ENCODE data around the gene CCR4. TPM values are rescaled to one million over a fixed set of nuclear protein-coding genes. Genes with fewer than 3 reads are reported as not detected.
"Not testable (repeated sequence)": the region's sequence is repeated elsewhere in the genome, so short reads cannot be mapped to it uniquely, and the experiment has no call there.

CCR4 gene
- total RNA-seq, 2 donors from 2014 or later = 0.11 TPM; not detected in 1

DNA sequence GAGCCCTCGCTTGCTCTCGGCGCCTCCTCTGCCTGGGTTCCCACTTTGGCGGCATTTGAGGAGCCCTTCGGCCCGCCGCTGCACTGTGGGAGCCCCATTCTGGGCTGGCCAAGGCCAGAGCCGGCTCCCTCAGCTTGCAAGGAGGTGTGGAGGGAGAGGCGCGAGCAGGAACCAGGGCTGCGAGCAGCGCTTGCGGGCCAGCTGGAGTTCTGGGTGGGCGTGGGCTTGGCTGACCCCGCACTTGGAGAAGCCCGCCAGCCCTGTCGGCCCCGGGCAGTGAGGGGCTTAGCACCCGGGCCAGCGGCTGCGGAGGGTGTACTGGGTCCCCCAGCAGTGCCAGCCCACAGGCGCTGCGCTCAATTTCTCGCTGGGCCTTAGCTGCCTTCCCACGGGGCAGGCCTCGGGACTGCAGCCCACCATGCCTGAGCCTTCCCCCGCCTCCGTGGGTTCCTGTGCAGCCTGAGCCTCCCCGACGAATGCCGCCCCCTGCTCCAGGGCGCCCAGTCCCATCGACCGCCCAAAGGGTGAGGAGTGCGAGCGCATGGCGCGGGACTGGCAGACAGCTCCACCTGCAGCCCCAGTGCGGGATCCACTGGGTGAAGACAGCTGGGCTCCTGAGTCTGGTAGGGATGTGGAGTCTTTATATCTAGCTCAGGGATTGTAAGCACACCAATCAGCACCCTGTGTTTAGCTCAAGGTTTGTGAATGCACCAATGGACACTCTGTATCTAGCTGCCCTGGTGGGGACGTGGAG lies 11.7 kb upstream of the CCR4 start:
- not testable (repeated sequence) for H3K27me3 ChIP-seq (ENCODE audit: control insufficient read depth, insufficient read depth, low read length, poor library complexity, severe bottlenecking); H3K4me1 ChIP-seq (ENCODE audit: control insufficient read depth, insufficient read depth, low read length); H3K4me3 Mint-ChIP-seq; H3K9me3 ChIP-seq (ENCODE audit: control insufficient read depth, low read length); H3K9ac ChIP-seq (ENCODE audit: extremely low read depth, low read length, poor library complexity, severe bottlenecking); H3K36me3 ChIP-seq (ENCODE audit: control insufficient read depth, insufficient read depth, low read length); H3K36me3 Mint-ChIP-seq (ENCODE audit: low read depth); H3K27me3 Mint-ChIP-seq (ENCODE audit: insufficient read depth); H3K27ac Mint-ChIP-seq; H3K4me1 Mint-ChIP-seq; DNase-seq; H3K27ac ChIP-seq (ENCODE audit: low read depth, low read length); H3K4me3 ChIP-seq (ENCODE audit: low read length)
- peak; percentile 38 for TF ChIP-seq CTCF (conservative IDR thresholded peaks at IDR 0.05)
- 94 to 98% methylated on average over 5 to 40 of the region's 40 CpGs for WGBS, 2 experiments (ENCODE audit: insufficient coverage in 1 of 2, insufficient read length in 1 of 2)
- H3K9me3 Mint-ChIP-seq = peaks cover 15% of the 10 kb centered on the region

DNA sequence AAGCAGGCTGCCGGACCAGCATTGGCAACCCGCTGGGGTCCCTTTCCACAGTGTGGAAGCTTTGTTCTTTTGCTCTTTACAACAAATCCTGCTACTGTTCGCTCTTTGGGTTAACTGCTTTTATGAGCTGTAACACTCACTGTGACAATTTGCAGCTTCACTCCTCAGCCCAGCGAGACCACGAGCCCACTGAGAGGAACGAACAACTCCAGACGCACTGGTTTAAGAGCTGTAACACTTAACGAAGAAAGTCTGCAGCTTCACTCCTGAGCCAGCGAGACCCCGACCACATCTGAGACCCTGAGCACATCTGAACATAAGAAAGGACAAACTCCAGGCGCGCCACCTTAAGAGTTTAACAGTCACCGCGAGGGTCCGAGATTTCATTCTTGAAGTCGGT lies 10.7 kb upstream of the CCR4 start:
- Mint-ChIP-seq H3K27me3 (ENCODE audit: insufficient read depth) (no peaks in the 10 kb centered on the region), H3K4me3 (no peak overlapping the region), H3K36me3 (ENCODE audit: low read depth) (peaks cover 3% of the 10 kb centered on the region), H3K4me1 (no peaks in the 10 kb centered on the region), H3K27ac (no peak overlapping the region), H3K9me3 (peaks cover 14% of the 10 kb centered on the region)
- H3K36me3 ChIP-seq (ENCODE audit: control insufficient read depth, insufficient read depth, low read length) = no peaks in the 10 kb centered on the region
- no peaks in the 10 kb centered on the region for H3K9me3 ChIP-seq (ENCODE audit: control insufficient read depth, low read length)
- no peak for DNase-seq
- no peak overlapping the region for H3K9ac ChIP-seq (ENCODE audit: extremely low read depth, low read length, poor library complexity, severe bottlenecking)
- 95% methylated on average over 16 of the region's 16 CpGs for WGBS, 2 experiments (ENCODE audit: insufficient coverage in 1 of 2, insufficient read length in 1 of 2)
- no peak overlapping the region for H3K27ac ChIP-seq (ENCODE audit: low read depth, low read length)
- TF ChIP-seq CTCF (conservative IDR thresholded peaks at IDR 0.05) = no peak
- no peaks in the 10 kb centered on the region for H3K27me3 ChIP-seq (ENCODE audit: control insufficient read depth, insufficient read depth, low read length, poor library complexity, severe bottlenecking)
- H3K4me1 ChIP-seq (ENCODE audit: control insufficient read depth, insufficient read depth, low read length) = no peaks in the 10 kb centered on the region
- no peak overlapping the region for H3K4me3 ChIP-seq (ENCODE audit: low read length)

GRCh38 chr3:32945136-32945535 lies 6.3 kb upstream of the CCR4 start:
- Mint-ChIP-seq H3K9me3 (peaks cover 10% of the 10 kb centered on the region), H3K4me3 (no peak overlapping the region), H3K36me3 (ENCODE audit: low read depth) (peaks cover 3% of the 10 kb centered on the region), H3K4me1 (no peaks in the 10 kb centered on the region), H3K27me3 (ENCODE audit: insufficient read depth) (no peaks in the 10 kb centered on the region), H3K27ac (no peak overlapping the region)
- Histone ChIP-seq H3K27ac (ENCODE audit: low read depth, low read length) (no peak overlapping the region), H3K9ac (ENCODE audit: extremely low read depth, low read length, poor library complexity, severe bottlenecking) (no peak overlapping the region), H3K4me1 (ENCODE audit: control insufficient read depth, insufficient read depth, low read length) (no peaks in the 10 kb centered on the region), H3K4me3 (ENCODE audit: low read length) (no peak overlapping the region), H3K9me3 (ENCODE audit: control insufficient read depth, low read length) (no peaks in the 10 kb centered on the region), H3K27me3 (ENCODE audit: control insufficient read depth, insufficient read depth, low read length, poor library complexity, severe bottlenecking) (no peaks in the 10 kb centered on the region), H3K36me3 (ENCODE audit: control insufficient read depth, insufficient read depth, low read length) (no peaks in the 10 kb centered on the region)
- 96% methylated on average over 3 of the region's 3 CpGs; no CpG with 5 or more reads in 1 of the 2 experiments for WGBS, 2 experiments (ENCODE audit: insufficient coverage in 1 of 2, insufficient read length in 1 of 2)
- no peak for DNase-seq
- peak; percentile 42 for TF ChIP-seq CTCF (conservative IDR thresholded peaks at IDR 0.05)

GRCh38 chr3:32945598-32945997 lies 5.8 kb upstream of the CCR4 start:
- H3K27ac ChIP-seq (ENCODE audit: low read depth, low read length); H3K9ac ChIP-seq (ENCODE audit: extremely low read depth, low read length, poor library complexity, severe bottlenecking); H3K27me3 Mint-ChIP-seq (ENCODE audit: insufficient read depth); H3K9me3 ChIP-seq (ENCODE audit: control insufficient read depth, low read length); H3K9me3 Mint-ChIP-seq; DNase-seq; H3K4me1 Mint-ChIP-seq; H3K4me1 ChIP-seq (ENCODE audit: control insufficient read depth, insufficient read depth, low read length); H3K36me3 Mint-ChIP-seq (ENCODE audit: low read depth); H3K4me3 ChIP-seq (ENCODE audit: low read length); H3K36me3 ChIP-seq (ENCODE audit: control insufficient read depth, insufficient read depth, low read length); H3K4me3 Mint-ChIP-seq; H3K27me3 ChIP-seq (ENCODE audit: control insufficient read depth, insufficient read depth, low read length, poor library complexity, severe bottlenecking); H3K27ac Mint-ChIP-seq: not testable (repeated sequence)
- WGBS, 2 experiments (ENCODE audit: insufficient coverage in 1 of 2, insufficient read length in 1 of 2) = 93 to 95% methylated on average over 9 to 12 of the region's 12 CpGs

Data from endodermal cell (in vitro differentiated cells).